Ovary (tissue), 3 donors: ENCODE data around the gene METTL13.

ENCODE experiments used
- CTCF ChIP-seq, 3 donors: fragments of 450-650 bp in 2 of 3; fragments of 200-600 bp in 1 of 3; IDR thresholded peaks; one replicate each; pipeline versions ENCODE4 v1.5.1 to v1.8.0; 2016 to 2022; ENCODE audit warnings: antibody characterized with exemption in 3 of 3, mild to moderate bottlenecking in 1 of 3
- EP300 ChIP-seq: sonication (generic); formaldehyde crosslinking; IDR thresholded peaks from one replicate; pipeline ENCODE4 v1.6.1; 2017; ENCODE audit warnings: antibody characterized with exemption
- donor health status: DM: no; HTN: no; CAD: no.

- TF ChIP-seq EP300 = no peak
- TF ChIP-seq CTCF (IDR thresholded peaks at IDR 0.05) = no peak
These were observed 64.5 kb downstream of the METTL13 start for GRCh38 chr1:171845998-171846397.
